ENCODE results near the gene VAX1.

VAX1 gene

DNA sequence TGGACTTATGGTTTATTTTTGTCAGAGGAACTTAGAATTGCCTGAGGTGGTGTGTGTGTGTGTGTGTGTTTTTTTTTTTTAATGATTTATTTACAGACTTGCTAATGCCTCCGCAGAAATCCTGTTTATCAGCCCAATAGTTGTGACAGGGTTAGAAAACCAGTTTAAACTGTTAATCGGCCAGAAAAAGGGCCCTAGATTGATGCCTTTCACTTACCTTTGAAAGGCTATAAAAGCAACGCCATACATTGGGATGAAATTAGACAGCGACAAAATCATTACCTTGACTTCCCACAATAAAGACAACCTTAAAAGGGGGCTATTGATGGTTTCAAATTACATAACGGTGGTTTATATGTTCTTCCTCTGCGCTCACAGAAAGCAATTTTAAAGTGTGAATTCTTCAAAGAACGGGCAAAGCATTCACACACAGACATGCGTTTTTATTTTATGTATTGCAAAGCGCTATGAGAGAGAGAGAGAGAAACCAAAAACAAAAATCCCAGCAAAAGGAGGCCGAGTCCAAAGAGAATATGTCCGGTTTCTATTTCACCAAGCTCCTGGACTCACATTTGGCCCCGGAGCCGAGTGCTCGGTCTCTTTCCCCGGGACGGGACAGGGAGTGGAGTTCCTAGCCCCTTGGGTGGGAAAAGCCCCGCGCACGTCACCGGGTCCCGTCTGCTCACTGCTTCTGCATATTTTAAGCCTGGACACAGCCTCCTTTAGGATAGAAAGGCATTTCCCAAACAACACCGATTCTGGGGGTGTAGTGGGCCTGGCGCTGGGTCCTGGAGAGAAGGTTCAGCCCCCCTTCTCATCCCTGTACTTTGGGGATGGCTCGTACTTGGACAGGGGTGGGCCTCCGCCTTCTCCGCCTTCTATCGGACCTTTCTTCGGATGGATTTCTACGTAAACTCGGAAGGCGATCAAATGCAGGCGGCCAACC lies 26.8 kb upstream of the VAX1 start:
- no peak overlapping the region for H3K27ac ChIP-seq (ENCODE audit: low read depth, low read length)
- peaks cover 69 to 96% (median 93%) of the 10 kb centered on the region in 5 donors for H3K27me3 ChIP-seq (ENCODE audit: control insufficient read depth in 5 of 5, insufficient read depth in 4 of 5, low read length in 5 of 5)
- no peaks in the 10 kb centered on the region for H3K9me3 ChIP-seq (ENCODE audit: control insufficient read depth in 5 of 5, low read length in 5 of 5)
- peak overlapping the region; percentile 49 to 60 (median 57) for H3K4me3 ChIP-seq (ENCODE audit: low read depth in 1 of 5, low read length in 5 of 5)
- peaks cover 0 to 47% (median 42%) of the 10 kb centered on the region in 5 donors for H3K4me1 ChIP-seq (ENCODE audit: control insufficient read depth in 5 of 5, insufficient read depth in 5 of 5, low read length in 5 of 5)
- no peaks in the 10 kb centered on the region for H3K36me3 ChIP-seq (ENCODE audit: control insufficient read depth in 5 of 5, insufficient read depth in 5 of 5, low read length in 5 of 5)
- H3K9ac ChIP-seq (ENCODE audit: low read length in 5 of 5) = peak overlapping the region in 1 of 5 donors; percentile 32

DNA sequence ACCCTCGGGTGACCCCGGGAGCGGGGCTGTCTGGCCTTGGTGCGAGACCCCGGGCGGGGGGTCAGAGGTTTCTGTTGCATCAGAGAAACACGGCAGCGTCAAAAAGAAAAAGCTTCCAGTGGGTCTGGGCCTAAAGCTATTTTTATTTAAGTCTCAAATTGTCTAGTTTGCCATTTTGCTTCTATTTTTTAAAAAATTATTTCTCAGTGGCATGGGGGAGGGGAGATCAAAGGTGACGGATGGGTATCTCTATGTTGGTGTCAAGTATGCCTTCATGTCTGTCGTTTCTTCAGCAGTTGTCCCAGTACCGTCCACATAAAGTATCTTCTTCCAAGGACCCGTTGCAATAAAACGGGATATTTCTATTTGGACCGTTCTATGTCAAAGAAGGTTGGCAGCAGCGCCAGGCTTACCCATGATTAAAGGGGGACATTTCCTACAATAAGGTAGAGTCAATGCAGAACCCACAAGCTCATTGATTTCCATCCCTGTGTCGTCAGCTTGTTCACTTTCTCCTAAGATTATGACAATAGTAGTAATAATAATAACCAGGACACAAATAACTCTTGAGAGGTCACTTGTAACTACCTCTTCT lies 26.0 kb upstream of the VAX1 start:
- no peaks in the 10 kb centered on the region for H3K9me3 ChIP-seq (ENCODE audit: control insufficient read depth in 5 of 5, low read length in 5 of 5)
- H3K4me3 ChIP-seq (ENCODE audit: low read depth in 1 of 5, low read length in 5 of 5) = no peak overlapping the region
- H3K27me3 ChIP-seq (ENCODE audit: control insufficient read depth in 5 of 5, insufficient read depth in 4 of 5, low read length in 5 of 5) = peaks cover 64 to 96% (median 90%) of the 10 kb centered on the region in 5 donors
- H3K9ac ChIP-seq (ENCODE audit: low read length in 5 of 5) = no peak overlapping the region
- H3K36me3 ChIP-seq (ENCODE audit: control insufficient read depth in 5 of 5, insufficient read depth in 5 of 5, low read length in 5 of 5) = no peaks in the 10 kb centered on the region
- H3K27ac ChIP-seq (ENCODE audit: low read depth, low read length) = no peak overlapping the region
- peaks cover 0 to 47% (median 42%) of the 10 kb centered on the region in 5 donors for H3K4me1 ChIP-seq (ENCODE audit: control insufficient read depth in 5 of 5, insufficient read depth in 5 of 5, low read length in 5 of 5)

DNA sequence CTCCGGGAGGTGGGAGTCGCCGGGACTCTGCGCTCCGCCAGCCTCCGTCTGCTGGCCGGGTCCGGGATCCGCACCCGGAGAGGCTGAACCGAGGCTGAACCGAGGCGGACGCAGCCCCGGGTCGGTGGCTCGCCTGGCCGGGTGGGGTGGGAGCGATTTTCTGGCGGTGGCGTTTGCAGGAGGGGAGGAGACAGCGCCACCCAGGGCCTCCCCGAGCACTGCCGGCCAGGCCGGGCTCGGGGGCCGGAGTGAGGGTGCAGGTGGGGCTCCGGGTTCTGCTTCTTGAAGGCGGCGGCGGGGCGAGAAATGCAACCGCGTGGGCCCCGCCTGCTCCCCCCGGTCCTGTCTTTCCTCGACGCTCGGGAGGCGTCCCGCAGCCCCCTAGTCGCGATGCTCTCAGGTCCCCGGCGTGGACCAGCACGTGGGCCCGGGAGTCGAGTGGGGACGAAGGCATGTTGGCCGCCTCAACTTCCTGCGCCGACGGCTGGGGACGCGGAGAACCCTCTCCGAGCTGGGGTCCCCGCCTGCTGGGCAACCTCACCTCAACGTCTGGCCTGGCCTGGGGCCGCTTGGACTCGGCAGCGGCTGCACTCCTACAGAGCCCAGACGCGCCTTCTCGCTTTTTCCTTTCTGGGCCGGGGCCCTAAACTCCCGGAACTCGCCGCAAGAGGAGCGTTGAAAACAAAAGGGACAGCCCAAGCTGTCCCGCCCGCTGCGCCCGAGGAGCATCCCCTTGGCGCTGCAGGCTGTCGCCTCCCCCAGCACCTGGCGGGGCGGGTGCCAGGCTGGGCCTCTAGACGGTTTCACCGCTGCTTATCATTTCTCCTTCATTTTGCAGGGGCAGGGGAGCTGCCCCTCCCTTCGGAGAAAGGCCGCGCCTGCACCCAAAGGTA lies 25.2 kb upstream of the VAX1 start:
- no peak overlapping the region for H3K27ac ChIP-seq (ENCODE audit: low read depth, low read length)
- H3K9ac ChIP-seq (ENCODE audit: low read length in 5 of 5) = no peak overlapping the region
- H3K4me3 ChIP-seq (ENCODE audit: low read depth in 1 of 5, low read length in 5 of 5) = peak overlapping the region in 1 of 5 donors; percentile 30
- peaks cover 0 to 45% (median 40%) of the 10 kb centered on the region in 5 donors for H3K4me1 ChIP-seq (ENCODE audit: control insufficient read depth in 5 of 5, insufficient read depth in 5 of 5, low read length in 5 of 5)
- H3K27me3 ChIP-seq (ENCODE audit: control insufficient read depth in 5 of 5, insufficient read depth in 4 of 5, low read length in 5 of 5) = peaks cover 68 to 96% (median 90%) of the 10 kb centered on the region in 5 donors
- no peaks in the 10 kb centered on the region for H3K36me3 ChIP-seq (ENCODE audit: control insufficient read depth in 5 of 5, insufficient read depth in 5 of 5, low read length in 5 of 5)
- no peaks in the 10 kb centered on the region for H3K9me3 ChIP-seq (ENCODE audit: control insufficient read depth in 5 of 5, low read length in 5 of 5)

DNA sequence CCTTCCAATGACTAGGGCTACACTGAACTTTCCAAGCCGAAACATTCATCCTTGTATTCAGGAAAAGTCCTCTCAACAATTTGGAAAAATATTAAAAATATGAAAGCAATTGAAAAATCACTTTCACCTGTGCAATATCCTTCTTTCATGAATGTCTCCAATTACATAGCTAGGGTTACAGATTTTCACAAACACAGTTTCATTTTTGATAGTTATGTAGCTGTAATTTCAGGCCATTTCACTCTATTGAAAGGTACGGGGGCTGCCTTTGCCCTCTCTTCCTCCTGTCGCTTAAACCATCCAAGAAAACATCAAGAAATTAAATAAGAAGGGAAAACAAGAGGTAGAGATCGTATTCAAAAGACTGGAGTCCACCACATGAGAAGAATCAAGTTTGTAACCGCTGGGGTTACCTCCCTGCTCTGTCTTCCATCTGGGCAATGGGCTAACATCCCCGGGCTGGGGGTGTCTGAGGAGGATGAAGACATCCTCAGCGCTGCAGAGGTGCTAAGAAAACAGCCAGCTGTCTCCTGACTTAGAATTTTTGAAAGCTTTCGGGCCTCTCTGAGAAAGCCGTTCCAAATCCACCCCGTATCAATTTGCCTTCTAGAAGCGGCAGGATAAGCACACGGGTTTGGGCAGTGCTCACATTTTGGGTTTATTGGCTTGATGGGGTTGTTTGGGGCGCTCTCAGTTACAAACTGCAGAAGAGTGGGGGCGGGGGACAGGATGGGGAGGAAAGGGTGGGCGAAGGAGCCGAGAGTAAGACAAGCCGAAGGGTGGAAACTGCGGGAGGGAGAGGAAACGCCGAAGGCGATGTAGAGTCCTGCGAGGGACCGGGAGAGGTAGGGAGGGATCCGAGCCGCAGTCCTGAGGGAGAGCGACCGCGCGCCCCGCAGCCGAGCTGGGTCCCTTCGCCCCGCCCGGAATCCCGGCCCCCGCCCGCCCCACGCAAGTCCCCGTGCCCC lies 24.3 kb upstream of the VAX1 start:
- H3K27me3 ChIP-seq (ENCODE audit: control insufficient read depth in 5 of 5, insufficient read depth in 4 of 5, low read length in 5 of 5) = peaks cover 67 to 96% (median 81%) of the 10 kb centered on the region in 5 donors
- peaks cover 0 to 36% (median 31%) of the 10 kb centered on the region in 5 donors for H3K4me1 ChIP-seq (ENCODE audit: control insufficient read depth in 5 of 5, insufficient read depth in 5 of 5, low read length in 5 of 5)
- no peak overlapping the region for H3K9ac ChIP-seq (ENCODE audit: low read length in 5 of 5)
- H3K9me3 ChIP-seq (ENCODE audit: control insufficient read depth in 5 of 5, low read length in 5 of 5) = no peaks in the 10 kb centered on the region
- H3K27ac ChIP-seq (ENCODE audit: low read depth, low read length) = no peak overlapping the region
- H3K36me3 ChIP-seq (ENCODE audit: control insufficient read depth in 5 of 5, insufficient read depth in 5 of 5, low read length in 5 of 5) = no peaks in the 10 kb centered on the region
- H3K4me3 ChIP-seq (ENCODE audit: low read depth in 1 of 5, low read length in 5 of 5) = peak overlapping the region in 1 of 5 donors; percentile 30

DNA sequence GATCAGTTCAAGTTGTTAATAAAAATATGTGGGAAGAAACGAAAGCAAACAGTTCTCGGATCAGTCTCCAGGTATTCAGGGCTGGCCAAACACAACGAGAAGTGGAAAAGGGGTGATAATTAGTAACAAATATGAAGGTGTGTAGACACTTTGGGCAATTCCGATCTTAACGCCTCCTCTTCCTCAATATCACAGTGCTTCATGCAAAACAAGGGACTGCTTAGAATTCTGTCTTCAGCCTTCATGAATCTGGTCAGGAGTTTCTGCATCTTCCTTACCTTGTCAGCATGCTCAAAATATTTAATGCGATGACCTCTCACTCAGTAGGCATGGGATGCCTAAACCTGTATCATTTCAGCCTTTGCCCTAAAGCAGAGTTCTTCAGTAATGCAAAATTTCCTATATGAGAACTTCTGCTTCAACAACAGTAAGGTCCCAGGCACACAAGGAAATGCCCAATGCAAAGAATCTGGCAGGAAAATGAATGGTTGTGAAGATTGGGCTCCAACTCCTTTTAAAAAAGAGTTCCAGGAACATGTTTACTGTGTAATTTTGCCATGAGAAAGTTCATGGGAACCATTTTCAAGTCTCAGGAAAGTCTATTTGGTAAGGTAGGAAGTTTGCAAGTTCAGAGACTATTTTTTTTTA lies 23.4 kb upstream of the VAX1 start:
- H3K36me3 ChIP-seq (ENCODE audit: control insufficient read depth in 5 of 5, insufficient read depth in 5 of 5, low read length in 5 of 5) = no peaks in the 10 kb centered on the region
- peaks cover 65 to 95% (median 79%) of the 10 kb centered on the region in 5 donors for H3K27me3 ChIP-seq (ENCODE audit: control insufficient read depth in 5 of 5, insufficient read depth in 4 of 5, low read length in 5 of 5)
- no peak overlapping the region for H3K4me3 ChIP-seq (ENCODE audit: low read depth in 1 of 5, low read length in 5 of 5)
- H3K27ac ChIP-seq (ENCODE audit: low read depth, low read length) = no peak overlapping the region
- H3K4me1 ChIP-seq (ENCODE audit: control insufficient read depth in 5 of 5, insufficient read depth in 5 of 5, low read length in 5 of 5) = peaks cover 0 to 34% (median 30%) of the 10 kb centered on the region in 5 donors
- no peaks in the 10 kb centered on the region for H3K9me3 ChIP-seq (ENCODE audit: control insufficient read depth in 5 of 5, low read length in 5 of 5)
- H3K9ac ChIP-seq (ENCODE audit: low read length in 5 of 5) = no peak overlapping the region

DNA sequence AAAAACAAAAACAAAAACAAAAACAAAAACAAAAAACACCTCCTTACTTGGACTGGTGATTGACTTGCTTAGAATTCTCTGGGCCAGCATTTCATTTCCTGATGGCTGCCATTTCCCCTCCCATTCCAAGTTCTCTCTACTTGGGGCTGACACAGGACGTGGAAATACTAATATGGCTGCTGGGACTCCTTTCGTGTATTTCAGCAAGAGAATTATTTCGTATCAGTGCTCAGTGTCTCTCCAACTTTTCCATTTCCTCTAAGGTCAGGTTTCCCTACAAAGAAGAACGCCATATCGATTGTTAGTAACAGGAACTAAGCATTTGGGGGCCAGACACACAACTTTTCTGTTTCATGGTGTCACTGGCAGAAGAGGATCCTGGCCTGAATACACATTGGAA lies 22.5 kb upstream of the VAX1 start:
- no peak overlapping the region for H3K4me3 ChIP-seq (ENCODE audit: low read depth in 1 of 5, low read length in 5 of 5)
- H3K27ac ChIP-seq (ENCODE audit: low read depth, low read length) = no peak overlapping the region
- no peak overlapping the region for H3K9ac ChIP-seq (ENCODE audit: low read length in 5 of 5)
- no peaks in the 10 kb centered on the region for H3K36me3 ChIP-seq (ENCODE audit: control insufficient read depth in 5 of 5, insufficient read depth in 5 of 5, low read length in 5 of 5)
- peaks cover 0 to 27% (median 24%) of the 10 kb centered on the region in 5 donors for H3K4me1 ChIP-seq (ENCODE audit: control insufficient read depth in 5 of 5, insufficient read depth in 5 of 5, low read length in 5 of 5)
- no peaks in the 10 kb centered on the region for H3K9me3 ChIP-seq (ENCODE audit: control insufficient read depth in 5 of 5, low read length in 5 of 5)
- peaks cover 62 to 93% (median 74%) of the 10 kb centered on the region in 5 donors for H3K27me3 ChIP-seq (ENCODE audit: control insufficient read depth in 5 of 5, insufficient read depth in 4 of 5, low read length in 5 of 5)

DNA sequence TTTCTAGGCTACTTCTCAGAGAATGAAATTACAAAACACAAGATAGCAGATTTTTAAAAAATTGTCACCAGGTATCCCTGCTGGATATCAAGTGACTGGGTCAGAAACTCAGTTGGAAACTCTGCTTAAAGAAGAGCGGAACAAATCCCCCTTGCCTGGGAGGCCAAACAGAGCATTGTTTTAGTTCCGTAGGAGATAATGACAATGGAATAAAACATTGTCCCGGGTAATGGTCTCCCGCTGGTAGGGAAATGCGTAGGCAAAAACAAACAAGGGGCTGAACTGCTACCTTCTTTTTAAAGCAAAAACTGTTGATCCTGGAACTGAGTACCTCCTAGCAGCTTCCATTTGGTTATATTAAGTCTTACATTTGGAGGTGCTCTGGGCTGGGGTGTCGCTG lies 21.3 kb upstream of the VAX1 start:
- Histone ChIP-seq H3K4me3 (ENCODE audit: low read depth in 1 of 5, low read length in 5 of 5) (no peak overlapping the region), H3K9ac (ENCODE audit: low read length in 5 of 5) (no peak overlapping the region), H3K27ac (ENCODE audit: low read depth, low read length) (no peak overlapping the region), H3K4me1 (ENCODE audit: control insufficient read depth in 5 of 5, insufficient read depth in 5 of 5, low read length in 5 of 5) (peaks cover 0 to 17% (median 16%) of the 10 kb centered on the region in 5 donors), H3K9me3 (ENCODE audit: control insufficient read depth in 5 of 5, low read length in 5 of 5) (no peaks in the 10 kb centered on the region), H3K27me3 (ENCODE audit: control insufficient read depth in 5 of 5, insufficient read depth in 4 of 5, low read length in 5 of 5) (peaks cover 58 to 93% (median 73%) of the 10 kb centered on the region in 5 donors), H3K36me3 (ENCODE audit: control insufficient read depth in 5 of 5, insufficient read depth in 5 of 5, low read length in 5 of 5) (no peaks in the 10 kb centered on the region)

DNA sequence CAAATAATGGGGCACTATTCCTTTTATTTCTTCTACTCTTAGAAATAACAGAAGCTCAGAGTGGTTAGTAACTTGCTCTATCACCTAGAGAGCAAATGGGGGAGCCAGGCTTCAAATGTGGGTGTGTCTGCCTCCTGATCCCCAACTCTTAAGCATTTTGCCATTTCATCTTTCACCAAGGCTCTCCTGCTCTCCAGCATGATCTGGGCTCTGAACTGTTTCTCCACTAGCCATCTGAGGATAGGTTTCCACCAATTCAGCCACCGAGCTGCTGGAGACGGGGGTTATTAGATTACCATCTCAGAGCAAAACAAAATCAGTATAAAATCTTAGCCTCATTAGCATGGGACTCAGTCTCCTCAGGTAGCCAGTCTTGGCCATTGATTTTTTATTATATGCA lies 20.2 kb upstream of the VAX1 start:
- Histone ChIP-seq H3K4me3 (ENCODE audit: low read depth in 1 of 5, low read length in 5 of 5) (no peak overlapping the region), H3K36me3 (ENCODE audit: control insufficient read depth in 5 of 5, insufficient read depth in 5 of 5, low read length in 5 of 5) (no peaks in the 10 kb centered on the region), H3K27me3 (ENCODE audit: control insufficient read depth in 5 of 5, insufficient read depth in 4 of 5, low read length in 5 of 5) (peaks cover 52 to 92% (median 64%) of the 10 kb centered on the region in 5 donors), H3K9ac (ENCODE audit: low read length in 5 of 5) (no peak overlapping the region), H3K4me1 (ENCODE audit: control insufficient read depth in 5 of 5, insufficient read depth in 5 of 5, low read length in 5 of 5) (peaks cover 0 to 12% (median 10%) of the 10 kb centered on the region in 5 donors), H3K9me3 (ENCODE audit: control insufficient read depth in 5 of 5, low read length in 5 of 5) (no peaks in the 10 kb centered on the region), H3K27ac (ENCODE audit: low read depth, low read length) (no peak overlapping the region)

All from subcutaneous abdominal adipose tissue (tissue), 5 donors.